ENCODE measurements around the gene RRN3.

Gene RRN3

GRCh38 chr16:15038689-15039088 is 55.4 kb downstream of the RRN3 start:
- no peak for TF ChIP-seq CTCF (IDR thresholded peaks at IDR 0.05; ENCODE audit: low read depth, low read length)
- DNase-seq (ENCODE audit: extremely low read depth, low read depth): no peak

GRCh38 chr16:15037745-15038144 is 56.3 kb downstream of the RRN3 start:
- no peak for DNase-seq (ENCODE audit: extremely low read depth, low read depth)
- TF ChIP-seq CTCF (IDR thresholded peaks at IDR 0.05; ENCODE audit: low read depth, low read length): no peak

GRCh38 chr16:15037003-15037402 is 57.1 kb downstream of the RRN3 start:
- no peak for DNase-seq (ENCODE audit: extremely low read depth, low read depth)
- TF ChIP-seq CTCF (IDR thresholded peaks at IDR 0.05; ENCODE audit: low read depth, low read length): no peak

GRCh38 chr16:15035163-15035729 is 58.8 kb downstream of the RRN3 start:
- DNase-seq (ENCODE audit: extremely low read depth, low read depth): no peak
- TF ChIP-seq CTCF (IDR thresholded peaks at IDR 0.05; ENCODE audit: low read depth, low read length): no peak

GRCh38 chr16:15034266-15035162 is 59.6 kb downstream of the RRN3 start:
- TF ChIP-seq CTCF (IDR thresholded peaks at IDR 0.05; ENCODE audit: low read depth, low read length): no peak
- no peak for DNase-seq (ENCODE audit: extremely low read depth, low read depth)

- DNase-seq (ENCODE audit: extremely low read depth, low read depth): no peak
- no peak for TF ChIP-seq CTCF (IDR thresholded peaks at IDR 0.05; ENCODE audit: low read depth, low read length)
Measured at GRCh38 chr16:15033309-15033707, 60.8 kb downstream of the RRN3 start.

- no peak for TF ChIP-seq CTCF (IDR thresholded peaks at IDR 0.05; ENCODE audit: low read depth, low read length)
- no peak for DNase-seq (ENCODE audit: extremely low read depth, low read depth)
Measured at GRCh38 chr16:15032547-15033308, 61.3 kb downstream of the RRN3 start.

Measured in AG09319 (cell line).